Ammon's horn (tissue), 1 donor: ENCODE measurements around the gene PTPN9.

ENCODE experiments used
- DNase-seq: peaks from one replicate; pipeline ENCODE4 v3.0.0-alpha.2; 2016; ENCODE audit warnings: low spot score

Gene PTPN9

GRCh38 chr15:75416584-75416983, 162.5 kb downstream of the PTPN9 start:
- DNase-seq = no peak
